Uterus (tissue), 4 donors: ENCODE measurements around the gene IL36G. TPM values are rescaled to one million over a fixed set of nuclear protein-coding genes. Genes with fewer than 3 reads are reported as not detected.

Source experiments
- DNase-seq, 2 donors: peaks; one replicate each; pipeline ENCODE4 v3.0.0-alpha.2; 2019 to 2020
- H3K27ac ChIP-seq, 2 donors: fragments of 200-600 bp; sonication (generic); 1 replicate in 1 of 2; 2 replicates in 1 of 2; pipeline ENCODE4 v1.5.1; 2016 to 2018
- H3K27me3 ChIP-seq, 2 donors: fragments of 200-600 bp; sonication (generic); one replicate each; pipeline ENCODE4 v1.5.1; 2018 to 2019; ENCODE audit warnings: control low read depth in 1 of 2
- H3K36me3 ChIP-seq, 2 donors: fragments of 200-600 bp; sonication (generic); one replicate each; pipeline ENCODE4 v1.5.1; 2019; ENCODE audit warnings: control low read depth in 1 of 2
- H3K4me1 ChIP-seq, 2 donors: fragments of 200-600 bp; sonication (generic); one replicate each; pipeline ENCODE4 v1.5.1; 2018 to 2019; ENCODE audit warnings: control low read depth in 1 of 2
- H3K4me3 ChIP-seq, 2 donors: fragments of 200-600 bp; sonication (generic); 1 replicate in 1 of 2; 2 replicates in 1 of 2; pipeline ENCODE4 v1.5.1; 2018 to 2019; ENCODE audit warnings: mild to moderate bottlenecking in 1 of 2
- H3K9me3 ChIP-seq, 2 donors: fragments of 200-600 bp; sonication (generic); one replicate each; pipeline ENCODE4 v1.5.1; 2019; ENCODE audit warnings: control low read depth in 1 of 2
- CTCF ChIP-seq, 4 experiments: fragments of 200-600 bp in 2 of 4; fragments of 450-650 bp in 2 of 4; sonication (generic) in 2 of 4; IDR thresholded peaks; one replicate each; pipeline ENCODE4 v1.5.1; 2016 to 2019; ENCODE audit warnings: antibody characterized with exemption in 4 of 4, mild to moderate bottlenecking in 2 of 4, moderate library complexity in 1 of 4
- POLR2A ChIP-seq, 2 donors: fragments of 450-650 bp; IDR thresholded peaks; one replicate each; pipeline ENCODE4 v1.6.1; 2016; ENCODE audit warnings: antibody characterized with exemption in 2 of 2, mild to moderate bottlenecking in 1 of 2, moderate library complexity in 1 of 2
- intact Hi-C: fragments of 100-400 bp; cut with DNase I; formaldehyde crosslinking; loops from one replicate; pipeline ENCODE4 v1.15.1; 2023; ENCODE audit warnings: low total_unique reads
- total RNA-seq, 4 donors: library from RNA; depleted of rRNA in 3 of 4; stranded (reverse); fragments of >200 nt in 3 of 4; gene quantifications; one replicate each; pipeline versions ENCODE4 v1.1.0 to v1.2.4, GENCODE V29; 2014 to 2023
- donor health status: DM: yes; HTN: yes; CAD: no.

The IL36G gene
- total RNA-seq, 4 donors from 2014 or later, result not detected

- H3K9me3 ChIP-seq, result no peaks in the 10 kb centered on the region
- H3K4me1 ChIP-seq, result no peaks in the 10 kb centered on the region
- H3K36me3 ChIP-seq, result no peaks in the 10 kb centered on the region
- no peak overlapping the region for H3K4me3 ChIP-seq
- no peaks in the 10 kb centered on the region for H3K27me3 ChIP-seq
- no peak overlapping the region for H3K27ac ChIP-seq
- DNase-seq, result no peak
- intact Hi-C loops, result no loop called here
- TF ChIP-seq CTCF (IDR thresholded peaks at IDR 0.05) (no peak), POLR2A (IDR thresholded peaks at IDR 0.05) (no peak)
Measured at GRCh38 chr2:112972423-112973086, 5.3 kb upstream of the IL36G start.

GRCh38 chr2:112973156-112973555 lies 4.7 kb upstream of the IL36G start:
- no peak overlapping the region for H3K27ac ChIP-seq
- intact Hi-C loops, result no loop called here

DNA sequence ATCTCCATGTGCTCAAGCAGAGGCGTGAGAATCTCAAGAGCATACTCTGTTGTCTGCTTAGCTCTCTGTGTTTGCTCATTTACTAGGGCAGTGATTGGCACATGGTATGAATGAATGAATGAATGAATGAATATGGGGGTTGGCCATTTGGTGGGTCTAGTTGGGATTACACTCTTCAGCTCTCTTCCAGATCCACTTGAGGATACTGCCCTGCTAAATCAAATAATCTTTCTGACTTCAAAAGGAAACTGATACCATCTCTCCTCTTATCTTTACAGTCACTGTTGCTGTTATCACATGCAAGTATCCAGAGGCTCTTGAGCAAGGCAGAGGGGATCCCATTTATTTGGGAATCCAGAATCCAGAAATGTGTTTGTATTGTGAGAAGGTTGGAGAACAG lies 1.9 kb downstream of the IL36G start:
- Histone ChIP-seq H3K9me3 (no peaks in the 10 kb centered on the region), H3K4me3 (no peak overlapping the region), H3K27me3 (no peaks in the 10 kb centered on the region), H3K27ac (no peak overlapping the region), H3K4me1 (no peaks in the 10 kb centered on the region), H3K36me3 (no peaks in the 10 kb centered on the region)
- intact Hi-C loops, result no loop called here
- no peak for DNase-seq
- TF ChIP-seq POLR2A (IDR thresholded peaks at IDR 0.05) (no peak), CTCF (IDR thresholded peaks at IDR 0.05) (no peak)

More at GRCh38 chr2:112973156-112973555, 4.7 kb upstream of the IL36G start:
- no peaks in the 10 kb centered on the region for H3K36me3 ChIP-seq
- no peak overlapping the region for H3K4me3 ChIP-seq
- TF ChIP-seq POLR2A (IDR thresholded peaks at IDR 0.05) (no peak), CTCF (IDR thresholded peaks at IDR 0.05) (no peak)
- DNase-seq, result no peak
- H3K27me3 ChIP-seq, result no peaks in the 10 kb centered on the region
- H3K9me3 ChIP-seq, result no peaks in the 10 kb centered on the region
- no peaks in the 10 kb centered on the region for H3K4me1 ChIP-seq

GRCh38 chr2:112980537-112980936 lies 2.7 kb downstream of the IL36G start:
- no peak for TF ChIP-seq CTCF (IDR thresholded peaks at IDR 0.05)
- TF ChIP-seq POLR2A (IDR thresholded peaks at IDR 0.05), result no peak
- DNase-seq, result no peak
- Histone ChIP-seq H3K4me3 (no peak overlapping the region), H3K27ac (no peak overlapping the region), H3K9me3 (no peaks in the 10 kb centered on the region), H3K36me3 (no peaks in the 10 kb centered on the region), H3K4me1 (no peaks in the 10 kb centered on the region), H3K27me3 (no peaks in the 10 kb centered on the region)
- intact Hi-C loops, result no loop called here

- Histone ChIP-seq H3K4me1 (no peaks in the 10 kb centered on the region), H3K27me3 (no peaks in the 10 kb centered on the region), H3K27ac (no peak overlapping the region), H3K9me3 (no peaks in the 10 kb centered on the region), H3K4me3 (no peak overlapping the region), H3K36me3 (no peaks in the 10 kb centered on the region)
- DNase-seq, result no peak
- intact Hi-C loops, result no loop called here
- TF ChIP-seq CTCF (IDR thresholded peaks at IDR 0.05) (no peak), POLR2A (IDR thresholded peaks at IDR 0.05) (no peak)
Measured at GRCh38 chr2:112985090-112985489, 7.3 kb downstream of the IL36G start.
